GM19240 (cell line): ENCODE data around the gene CPSF7.
"Not testable (repeated sequence)": the region's sequence is repeated elsewhere in the genome, so short reads cannot be mapped to it uniquely, and the experiment has no call there.

ENCODE experiments used
- DNase-seq: peaks from one replicate; pipeline ENCODE4 v3.0.0; 2011; ENCODE audit warnings: low spot score; ENCODE audit not compliant: insufficient read length

Gene CPSF7, protein sequence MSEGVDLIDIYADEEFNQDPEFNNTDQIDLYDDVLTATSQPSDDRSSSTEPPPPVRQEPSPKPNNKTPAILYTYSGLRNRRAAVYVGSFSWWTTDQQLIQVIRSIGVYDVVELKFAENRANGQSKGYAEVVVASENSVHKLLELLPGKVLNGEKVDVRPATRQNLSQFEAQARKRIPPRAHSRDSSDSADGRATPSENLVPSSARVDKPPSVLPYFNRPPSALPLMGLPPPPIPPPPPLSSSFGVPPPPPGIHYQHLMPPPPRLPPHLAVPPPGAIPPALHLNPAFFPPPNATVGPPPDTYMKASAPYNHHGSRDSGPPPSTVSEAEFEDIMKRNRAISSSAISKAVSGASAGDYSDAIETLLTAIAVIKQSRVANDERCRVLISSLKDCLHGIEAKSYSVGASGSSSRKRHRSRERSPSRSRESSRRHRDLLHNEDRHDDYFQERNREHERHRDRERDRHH

DNA sequence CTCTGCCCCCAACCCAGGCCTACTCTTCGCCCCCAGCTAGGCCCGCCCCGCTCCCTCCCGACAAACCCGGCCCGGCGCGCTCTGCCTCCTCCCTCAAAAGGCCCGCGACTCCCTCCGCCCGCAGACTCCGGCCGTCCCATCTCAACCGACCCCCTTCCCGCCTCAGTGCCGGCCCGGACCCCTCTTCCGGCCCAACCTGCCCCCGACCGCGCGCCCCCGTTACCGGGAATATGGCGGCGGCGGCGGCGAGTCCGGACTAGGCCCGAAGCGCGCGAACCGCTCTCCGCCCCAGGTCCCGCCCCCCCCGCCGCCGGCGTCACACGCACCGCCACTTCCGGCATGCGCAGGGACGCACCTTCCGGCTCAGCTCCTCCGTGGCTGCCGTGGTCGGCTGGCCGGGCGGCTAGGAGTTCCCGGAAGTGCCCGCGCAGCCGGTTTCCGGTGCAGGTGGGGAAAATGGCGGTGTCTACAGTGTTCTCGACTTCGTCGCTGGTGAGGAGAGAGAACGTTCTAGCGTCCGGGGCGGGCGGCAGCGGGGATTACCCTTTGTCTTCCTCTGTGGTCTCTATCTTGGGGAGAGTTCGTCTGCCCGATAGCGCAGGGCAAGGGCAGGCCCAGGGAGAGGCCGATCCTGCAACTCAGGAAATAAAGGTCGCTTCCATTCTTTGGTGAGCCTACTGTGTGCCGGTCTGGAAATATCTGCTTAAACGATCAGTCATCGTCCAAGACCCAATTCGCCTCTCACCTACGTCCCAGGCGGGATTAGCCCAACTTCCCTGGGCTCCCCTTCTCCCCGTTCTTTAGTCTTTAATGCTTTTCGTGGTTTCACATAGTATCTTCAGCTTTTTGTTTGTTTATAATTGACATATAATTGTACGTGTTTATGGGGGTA, at the start of gene CPSF7, which contains the start of gene SDHAF2:
Gene CPSF7 (minus strand): TSS at position 285 of the 892 bp plus-strand sequence. CDS start 740 bp downstream, outside the sequence.
Gene SDHAF2 (plus strand): TSS at position 434 of the 892 bp plus-strand sequence. CDS start 23 bp downstream, at position 457.
- peak; percentile 85 for DNase-seq

DNA sequence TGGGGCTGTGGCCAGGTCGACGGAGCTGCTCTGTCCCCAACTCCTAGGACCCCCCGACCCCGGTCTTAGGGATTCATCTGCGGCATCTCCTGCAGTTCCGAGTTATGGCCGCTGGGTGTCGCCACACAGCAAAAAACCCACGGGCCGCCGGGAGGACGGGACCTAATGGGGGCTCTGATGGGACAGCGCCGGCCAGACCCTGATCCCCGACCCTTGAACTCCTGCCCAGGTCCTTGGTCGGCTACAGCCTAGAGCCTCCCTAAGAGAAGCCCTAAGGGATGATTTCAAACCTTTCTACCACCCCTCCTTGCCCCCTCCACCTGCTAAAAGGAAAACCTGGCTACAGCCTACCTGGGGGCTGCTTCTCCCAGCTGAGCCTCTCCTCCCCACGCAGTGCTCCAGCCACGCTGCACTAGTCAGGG, 48.0 kb upstream of the CPSF7 start:
- peak; percentile 61 for DNase-seq

DNA sequence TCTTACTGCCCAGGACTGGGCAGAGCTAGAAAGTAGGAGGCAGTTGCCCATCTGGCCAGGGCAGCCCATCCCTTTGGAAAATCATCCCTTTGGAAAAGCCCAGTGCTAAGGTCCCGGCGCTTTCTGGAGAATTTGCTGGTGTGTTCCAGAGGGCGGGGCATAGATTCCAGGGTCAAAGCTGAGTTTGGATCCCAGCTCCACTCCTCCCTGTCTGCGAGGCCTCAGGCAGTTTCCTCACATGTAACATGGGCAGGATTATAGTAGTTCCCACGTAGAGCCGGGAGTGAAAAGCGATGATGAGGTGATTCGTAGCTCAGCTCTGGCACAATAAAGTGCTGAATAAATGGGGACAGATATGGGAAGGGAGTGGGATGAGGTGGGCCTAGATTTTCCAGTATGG, 47.4 kb upstream of the CPSF7 start:
- no peak for DNase-seq

DNA sequence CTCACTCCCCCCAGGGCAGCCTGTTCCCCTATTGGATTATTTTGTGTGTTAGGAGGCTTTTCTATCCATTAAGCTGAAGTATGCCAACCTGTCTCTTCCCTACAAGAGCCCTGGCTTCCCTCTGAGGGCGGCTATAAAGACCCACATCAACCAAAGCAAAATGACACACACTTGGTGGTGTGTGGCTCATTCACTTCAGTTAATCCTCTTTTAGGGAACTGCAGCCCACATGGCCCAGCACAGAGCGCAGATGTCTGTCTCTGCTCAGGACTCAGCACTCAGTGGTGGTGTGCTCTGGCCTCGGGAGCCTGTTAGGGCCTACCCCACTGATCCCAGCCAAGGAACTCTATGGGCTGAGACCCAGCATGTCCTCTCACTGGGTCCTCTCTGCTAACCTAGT, 46.6 kb upstream of the CPSF7 start:
- no peak for DNase-seq

DNA sequence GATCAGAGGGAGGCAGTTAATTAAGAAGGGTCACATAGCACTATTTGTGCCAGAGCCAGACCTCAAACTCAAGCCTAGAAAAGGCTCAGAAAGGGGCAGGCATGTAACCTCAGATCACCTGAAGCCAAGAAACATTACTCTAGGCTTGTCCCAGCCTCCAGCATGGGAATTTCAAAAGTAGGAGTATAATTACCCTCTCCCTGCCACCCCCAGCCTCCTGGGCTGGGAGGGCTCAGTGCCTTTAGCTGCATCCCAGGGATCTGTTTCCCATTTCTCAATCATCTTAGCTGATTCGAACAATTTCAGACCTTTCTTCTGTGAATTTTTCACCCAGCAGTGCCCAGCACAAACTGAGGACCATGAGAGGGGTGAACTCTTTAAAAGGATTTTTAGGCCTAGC, 45.7 kb upstream of the CPSF7 start:
- DNase-seq = no peak

DNA sequence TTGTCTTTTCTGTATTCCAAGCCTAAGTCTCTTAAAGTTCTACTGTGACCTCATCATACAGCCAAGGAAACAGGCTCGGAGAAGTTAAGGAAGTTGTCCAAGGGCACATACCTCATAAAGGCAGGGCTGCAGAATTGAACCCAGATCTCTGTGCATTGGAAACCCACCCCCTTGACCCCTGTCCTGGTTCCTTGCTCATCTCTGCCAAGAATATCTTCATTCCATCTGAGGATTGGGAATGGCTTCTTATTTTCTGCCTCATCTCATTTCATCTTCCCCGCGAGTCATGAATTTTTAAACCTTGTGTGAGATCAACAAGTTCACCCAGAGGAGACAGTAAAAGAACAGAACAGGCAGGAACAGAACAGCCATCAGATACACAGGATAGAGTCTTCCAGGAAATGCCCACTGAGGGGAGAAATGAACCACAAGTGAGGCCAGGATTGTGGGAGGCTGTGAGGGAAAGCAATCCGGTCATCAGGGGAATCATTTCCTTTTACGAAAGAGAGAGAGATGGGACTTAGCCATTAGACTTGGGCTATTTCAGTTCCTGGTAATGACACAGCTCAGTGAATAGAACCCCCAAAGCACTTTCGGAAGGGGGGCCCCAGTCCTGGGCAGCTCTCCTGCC, 44.4 kb upstream of the CPSF7 start:
- DNase-seq = no peak

DNA sequence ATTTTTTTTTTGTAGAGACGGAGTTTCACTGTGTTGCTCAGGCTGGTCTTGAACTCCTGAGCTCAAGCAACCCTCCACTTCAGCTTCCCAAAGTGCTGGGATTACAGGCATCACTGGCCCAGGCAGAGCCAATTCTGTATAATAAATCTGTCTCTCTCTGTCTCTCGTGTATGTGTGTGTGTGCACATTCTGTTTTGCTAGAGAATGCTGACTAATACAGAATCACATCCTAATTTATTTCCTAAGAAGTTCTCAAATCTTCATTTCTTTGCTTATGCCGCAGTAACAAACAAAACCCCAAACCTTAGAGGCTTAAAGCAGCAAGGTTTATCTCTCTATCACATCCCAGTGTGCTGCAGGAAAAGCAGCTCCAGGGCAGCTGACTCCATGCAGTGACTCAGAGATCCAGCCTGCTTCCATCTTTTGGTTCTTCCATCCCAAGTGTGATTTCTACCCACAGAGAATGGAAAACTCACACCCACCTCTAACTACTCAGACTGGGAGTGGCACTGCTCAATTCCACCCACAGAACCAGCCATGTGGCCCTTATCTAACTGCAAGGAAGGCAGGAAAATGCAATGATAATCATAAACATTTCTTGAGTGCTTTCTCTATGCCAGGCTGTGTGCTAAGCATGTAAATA, 43.7 kb upstream of the CPSF7 start:
- DNase-seq = no peak

DNA sequence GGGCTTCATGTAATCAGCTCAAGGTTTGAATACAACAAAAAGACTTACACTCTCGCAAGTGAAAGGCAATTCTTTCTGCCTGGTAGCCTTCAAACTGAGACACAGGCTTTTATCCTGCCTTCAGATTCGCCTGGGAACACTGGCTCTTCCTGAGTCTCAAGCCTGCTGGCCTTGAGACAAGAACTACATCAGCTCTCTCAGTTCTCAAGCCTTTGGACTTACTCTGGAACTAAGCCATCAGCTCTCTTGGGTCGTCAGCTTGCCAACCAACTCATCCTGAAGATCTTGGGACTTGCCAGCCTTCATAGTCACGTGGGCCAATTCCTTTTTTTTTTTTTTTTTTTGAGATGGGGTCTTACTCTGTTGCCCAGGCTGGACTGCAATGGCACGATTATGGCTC, 43.1 kb upstream of the CPSF7 start:
- no peak for DNase-seq

DNA sequence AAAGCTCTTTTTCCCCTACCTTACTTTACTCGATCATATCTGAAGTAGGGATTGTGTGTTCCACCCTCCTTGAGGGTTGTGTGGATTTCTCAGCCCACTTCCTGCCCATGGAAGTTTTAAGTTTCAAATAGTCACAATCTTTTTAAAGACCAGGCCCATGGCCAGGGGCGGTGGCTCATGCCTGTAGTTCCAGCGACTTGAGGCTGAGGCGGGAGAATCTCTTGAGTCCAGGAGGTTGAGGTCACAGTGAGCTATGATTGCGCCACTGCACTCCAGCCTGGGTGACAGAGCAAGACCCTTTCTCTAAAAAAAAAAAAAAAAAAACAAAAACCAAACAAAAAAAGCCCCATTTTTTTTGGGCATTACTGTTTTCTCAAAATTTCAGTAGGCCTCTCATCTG, 42.5 kb upstream of the CPSF7 start:
- DNase-seq = no peak

DNA sequence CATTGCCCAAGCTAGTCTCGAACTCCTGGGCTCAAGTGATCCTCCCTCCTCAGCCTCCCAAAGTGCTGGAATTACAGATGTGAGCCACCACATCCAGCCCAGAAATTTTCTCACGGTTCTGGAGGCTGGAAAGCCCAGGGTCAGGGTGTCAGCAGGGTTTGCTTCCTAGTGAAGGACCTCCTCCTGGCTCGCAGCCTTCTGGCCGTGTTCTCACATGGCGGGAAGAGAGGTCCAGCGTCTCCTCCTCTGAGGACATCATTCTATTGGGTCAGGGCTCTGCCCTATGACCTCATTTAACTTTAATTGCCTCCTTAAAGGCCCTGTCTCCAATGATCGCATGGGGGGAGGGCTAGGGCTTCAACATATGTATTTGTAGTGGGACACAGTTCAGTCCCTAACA, 38.2 kb upstream of the CPSF7 start:
- DNase-seq = no peak

DNA sequence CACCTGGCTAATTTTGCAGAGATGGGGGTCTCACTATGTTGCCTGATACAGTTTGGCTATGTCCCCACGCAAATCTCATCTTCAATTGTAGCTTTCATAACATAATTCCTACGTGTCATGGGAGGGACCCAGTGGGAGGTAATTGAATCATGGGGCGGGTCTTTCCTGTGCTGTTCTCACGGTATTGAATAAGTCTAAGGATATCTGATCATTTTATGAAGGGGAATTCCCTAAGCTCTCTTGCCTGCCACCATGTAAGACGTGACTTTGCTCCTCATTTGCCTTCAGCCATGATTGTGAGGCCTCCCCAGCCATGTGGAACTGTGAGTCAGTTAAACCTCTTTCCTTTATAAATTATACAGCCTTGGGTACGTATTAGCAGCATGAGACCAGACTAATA, 37.8 kb upstream of the CPSF7 start:
- not testable (repeated sequence) for DNase-seq

DNA sequence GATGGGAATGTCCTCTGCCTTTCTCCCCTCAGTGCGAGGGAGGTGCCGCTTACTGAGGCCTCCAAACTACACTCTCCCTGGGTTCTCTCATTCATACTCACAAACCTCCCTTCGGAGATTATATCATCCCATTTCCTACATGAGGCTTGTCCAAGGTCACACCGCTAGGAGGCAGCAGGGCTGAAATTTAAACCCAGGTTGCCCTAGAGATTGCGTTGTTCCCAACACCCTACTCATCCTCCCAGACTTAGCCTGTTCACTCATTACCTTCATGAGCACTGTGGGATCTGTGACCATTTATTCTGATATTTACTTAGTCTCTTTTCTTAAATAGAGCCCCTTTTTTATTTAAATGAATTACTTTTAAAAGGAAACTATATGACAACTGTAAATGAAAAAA, 31.2 kb upstream of the CPSF7 start:
- DNase-seq = no peak

DNA sequence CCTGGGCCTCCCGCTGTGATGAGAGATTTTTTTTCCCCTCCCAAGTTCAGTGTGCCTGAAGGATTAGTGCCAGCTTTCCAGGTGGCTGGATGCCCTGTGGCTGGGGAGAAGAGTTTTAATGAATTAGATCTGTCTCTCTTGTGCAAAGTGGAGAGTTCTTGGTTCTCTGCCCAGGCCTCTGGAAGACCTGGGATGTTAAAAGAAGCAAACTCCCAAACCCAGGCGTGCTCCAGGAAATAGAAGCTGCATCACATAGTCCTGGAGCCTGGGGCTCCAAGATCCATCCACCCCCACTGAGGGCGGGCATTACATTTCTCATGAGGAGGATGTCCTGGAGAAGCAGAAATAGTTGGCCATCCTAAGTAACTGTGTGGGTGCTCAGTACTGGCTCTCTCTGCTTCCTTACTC, 30.7 kb upstream of the CPSF7 start:
- no peak for DNase-seq

DNA sequence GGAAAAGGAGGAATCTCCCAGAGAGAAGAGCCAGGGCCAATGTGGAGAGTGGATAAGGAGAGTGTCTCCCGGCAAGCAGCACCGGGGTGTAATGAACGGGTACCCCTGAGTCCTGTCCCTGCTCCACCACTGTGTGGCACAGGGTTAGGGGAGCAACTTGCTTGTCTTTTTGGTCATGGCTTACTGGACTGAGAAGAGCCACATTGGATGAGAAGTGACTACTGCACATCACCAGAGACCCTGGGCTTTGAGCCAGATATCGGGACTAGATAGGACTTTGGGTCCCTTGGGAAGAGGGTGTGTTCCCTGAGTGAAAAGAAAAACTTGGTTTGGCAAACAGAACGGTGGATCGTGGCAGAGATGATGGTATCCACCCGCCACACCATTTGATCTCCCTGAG, 24.7 kb upstream of the CPSF7 start:
- no peak for DNase-seq

DNA sequence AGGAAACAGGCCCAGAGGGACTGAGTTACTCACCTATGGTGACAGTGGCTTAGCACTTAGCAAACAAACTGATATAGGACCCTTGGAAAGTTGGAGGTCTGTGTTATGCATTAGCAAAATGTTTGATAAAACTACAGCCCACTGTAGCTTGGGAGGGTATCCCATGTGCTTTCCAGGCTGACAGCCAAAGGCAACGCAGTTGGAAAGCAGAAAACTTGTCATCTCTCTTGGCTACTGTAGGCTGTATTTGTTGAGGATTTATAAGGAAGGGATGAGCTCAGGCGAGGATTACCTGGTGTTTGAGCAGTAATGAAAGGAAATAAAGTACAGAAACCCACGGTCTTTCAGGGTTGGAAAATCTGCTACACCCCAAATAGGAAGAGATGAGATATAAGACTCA, 23.9 kb upstream of the CPSF7 start:
- DNase-seq = no peak

DNA sequence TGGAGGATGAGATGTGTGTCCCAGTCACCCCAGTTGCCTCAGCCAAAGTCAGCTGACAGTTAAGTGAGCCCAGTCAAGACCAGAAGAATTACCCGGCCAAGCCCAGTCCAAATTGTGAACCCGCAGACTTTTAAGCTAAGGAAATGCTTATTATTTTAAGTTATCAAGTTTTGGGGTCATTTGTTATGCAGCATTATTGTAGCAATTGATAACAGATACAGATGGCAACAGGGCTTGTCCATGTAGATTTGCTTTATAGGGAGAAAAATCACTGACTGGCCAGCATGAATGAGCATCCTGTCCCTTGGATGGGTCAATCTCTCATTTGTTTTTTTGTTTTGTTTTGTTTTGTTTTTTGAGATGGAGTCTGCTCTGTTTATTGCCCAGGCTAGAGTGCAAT, 23.1 kb upstream of the CPSF7 start:
- DNase-seq = no peak

DNA sequence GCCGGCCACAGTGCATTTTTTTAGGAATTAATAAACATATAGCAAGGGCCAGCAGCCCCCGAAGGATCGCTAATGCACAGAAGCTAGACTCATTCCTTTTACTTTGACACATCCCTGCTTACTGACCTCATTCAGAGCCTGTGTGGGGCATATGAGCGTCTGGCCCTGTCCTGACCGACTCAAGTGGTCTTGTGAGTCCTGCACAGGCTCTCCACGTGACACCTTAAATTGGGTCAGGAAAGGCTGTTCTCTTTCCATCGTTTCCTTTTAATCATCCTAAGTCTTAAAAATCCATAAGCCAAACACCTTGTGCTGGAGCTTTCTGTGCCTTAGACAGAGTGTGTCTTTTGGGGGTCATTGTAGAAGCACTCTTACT, 18.8 kb upstream of the CPSF7 start:
- no peak for DNase-seq

DNA sequence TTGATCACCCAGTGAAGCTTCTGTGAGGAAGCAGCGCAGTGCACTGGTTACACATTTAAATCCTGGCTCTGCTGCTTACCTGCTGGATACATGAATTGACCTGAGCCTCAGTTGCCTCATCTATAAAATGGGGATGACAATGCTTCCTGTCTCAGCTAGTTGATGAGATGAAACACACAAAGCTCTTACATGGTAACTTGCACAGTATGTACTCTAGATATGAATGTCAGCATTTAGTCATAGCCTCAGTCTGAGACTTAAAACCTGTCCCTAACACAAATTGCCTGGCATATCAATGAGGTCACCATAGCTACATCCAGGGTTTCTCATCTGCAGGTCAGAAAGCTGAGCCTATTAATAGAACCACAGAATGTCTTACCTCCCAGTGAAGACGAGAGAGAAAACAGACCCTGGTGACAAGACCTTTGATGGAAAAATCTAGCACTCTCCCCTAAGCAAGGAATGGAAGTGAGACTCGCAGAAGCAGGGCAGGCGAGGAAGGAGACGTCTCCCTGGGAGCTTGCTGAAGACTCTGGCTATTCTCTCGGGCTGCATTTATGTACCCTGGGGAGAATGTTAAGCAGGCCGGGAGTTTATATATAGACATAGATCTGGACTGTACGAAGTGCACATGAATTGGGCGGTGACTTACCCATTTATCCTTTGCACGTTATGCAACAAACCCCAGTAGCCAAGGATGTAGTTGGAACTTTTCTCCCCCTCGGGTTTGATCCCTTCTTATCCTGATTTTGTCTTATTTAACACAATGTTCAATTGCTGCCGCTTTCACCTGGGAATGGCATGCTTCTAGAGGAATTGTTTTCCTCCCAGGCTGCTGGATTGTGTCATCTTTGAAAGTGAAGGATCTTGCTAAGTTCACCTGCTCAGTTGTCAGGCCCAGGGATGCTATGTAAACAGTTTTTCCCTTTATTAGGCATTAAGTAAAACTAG, 18.1 kb upstream of the CPSF7 start:
- DNase-seq = no peak

DNA sequence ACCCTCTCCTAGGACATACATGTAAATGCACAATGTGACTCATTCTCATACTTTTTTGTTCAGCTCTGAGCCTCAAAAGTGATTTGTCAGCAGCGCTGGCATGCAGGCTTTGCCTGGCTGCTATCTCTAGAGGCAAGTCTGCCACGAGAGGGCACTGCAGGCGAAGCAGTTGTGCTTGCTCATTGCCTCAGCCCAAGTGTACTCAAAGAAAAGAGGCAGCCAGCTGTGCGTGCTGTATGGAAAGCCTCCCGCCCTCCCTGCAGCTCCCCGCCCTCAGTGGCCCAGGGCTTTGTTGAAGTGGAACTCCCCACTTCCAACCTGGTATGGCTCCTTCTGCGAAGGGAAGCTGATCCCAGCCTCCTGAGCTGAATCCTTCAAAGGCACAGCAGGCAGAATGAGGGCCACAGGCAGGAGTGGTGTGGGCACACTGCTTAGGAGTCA, 16.5 kb upstream of the CPSF7 start:
- DNase-seq = peak; percentile 60

DNA sequence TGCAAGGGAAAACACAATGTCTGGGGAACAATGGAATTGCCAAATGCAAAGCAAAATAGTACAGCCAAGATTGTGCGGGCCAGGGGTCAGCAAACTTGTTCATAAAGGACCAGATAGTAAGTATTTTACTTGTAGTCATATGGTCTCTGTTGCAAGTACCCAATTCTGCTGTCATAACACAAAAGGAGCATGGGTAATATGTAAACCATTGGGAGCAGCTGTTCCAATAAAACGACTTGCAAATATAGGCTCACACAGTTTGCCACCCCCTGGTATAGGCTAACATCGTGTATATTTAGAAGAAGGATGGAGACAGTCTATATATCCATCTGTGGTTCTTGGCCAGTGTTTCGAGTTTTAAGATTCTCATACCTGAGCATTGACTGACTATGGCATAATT, 15.7 kb upstream of the CPSF7 start:
- DNase-seq = no peak
